Loucy (cell line): ENCODE results near the gene KRTAP5-8.

Source experiments
- EZH2phosphoT487 ChIP-seq: fragments of 200-600 bp; IDR thresholded peaks from 2 replicates; pipeline ENCODE4 v1.6.1; 2018; ENCODE audit warnings: antibody characterized with exemption, mild to moderate bottlenecking, moderate library complexity, borderline replicate concordance
- TF ChIP-seq, protein P1 (sequence below): fragments of 200-600 bp; sonication (generic); conservative IDR thresholded peaks from 2 replicates; pipeline ENCODE4 v1.5.1; 2014; ENCODE audit warnings: mild to moderate bottlenecking, antibody characterized with exemption, low read length

GRCh38 chr11:71582309-71582895 is 44.6 kb downstream of the KRTAP5-8 start, which contains the start of gene KRTAP5-11:
- TF ChIP-seq, protein P1, sequence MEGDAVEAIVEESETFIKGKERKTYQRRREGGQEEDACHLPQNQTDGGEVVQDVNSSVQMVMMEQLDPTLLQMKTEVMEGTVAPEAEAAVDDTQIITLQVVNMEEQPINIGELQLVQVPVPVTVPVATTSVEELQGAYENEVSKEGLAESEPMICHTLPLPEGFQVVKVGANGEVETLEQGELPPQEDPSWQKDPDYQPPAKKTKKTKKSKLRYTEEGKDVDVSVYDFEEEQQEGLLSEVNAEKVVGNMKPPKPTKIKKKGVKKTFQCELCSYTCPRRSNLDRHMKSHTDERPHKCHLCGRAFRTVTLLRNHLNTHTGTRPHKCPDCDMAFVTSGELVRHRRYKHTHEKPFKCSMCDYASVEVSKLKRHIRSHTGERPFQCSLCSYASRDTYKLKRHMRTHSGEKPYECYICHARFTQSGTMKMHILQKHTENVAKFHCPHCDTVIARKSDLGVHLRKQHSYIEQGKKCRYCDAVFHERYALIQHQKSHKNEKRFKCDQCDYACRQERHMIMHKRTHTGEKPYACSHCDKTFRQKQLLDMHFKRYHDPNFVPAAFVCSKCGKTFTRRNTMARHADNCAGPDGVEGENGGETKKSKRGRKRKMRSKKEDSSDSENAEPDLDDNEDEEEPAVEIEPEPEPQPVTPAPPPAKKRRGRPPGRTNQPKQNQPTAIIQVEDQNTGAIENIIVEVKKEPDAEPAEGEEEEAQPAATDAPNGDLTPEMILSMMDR = no peak
- TF ChIP-seq EZH2phosphoT487 = no peak
